Mesodermal cell (in vitro differentiated cells): Measurements from ENCODE around the gene TREX2.
"Not testable (repeated sequence)": the region's sequence is repeated elsewhere in the genome, so short reads cannot be mapped to it uniquely, and the experiment has no call there.

Source experiments
- H3K27ac ChIP-seq: 2 replicates; pipeline ENCODE4 v1.7.0; 2013; ENCODE audit warnings: mild to moderate bottlenecking, low read depth, low read length, moderate library complexity; ENCODE audit not compliant: severe bottlenecking
- H3K36me3 ChIP-seq: 2 replicates; pipeline ENCODE4 v1.7.1; 2013; ENCODE audit warnings: mild to moderate bottlenecking, low read length, moderate library complexity; ENCODE audit not compliant: control insufficient read depth, insufficient read depth
- H3K4me1 ChIP-seq: one replicate; pipeline ENCODE4 v1.7.1; 2013; ENCODE audit warnings: mild to moderate bottlenecking, low read length; ENCODE audit not compliant: insufficient read depth, control insufficient read depth, poor library complexity, severe bottlenecking
- H3K4me3 ChIP-seq: 2 replicates; pipeline ENCODE4 v1.7.0; 2013; ENCODE audit warnings: low read length, control low read depth, mild to moderate bottlenecking; ENCODE audit not compliant: insufficient read depth, poor library complexity, severe bottlenecking; ENCODE audit errors: extremely low read depth
- H3K9me3 ChIP-seq: 2 replicates; pipeline ENCODE4 v1.7.1; 2013; ENCODE audit warnings: mild to moderate bottlenecking, low read length, moderate library complexity; ENCODE audit not compliant: control insufficient read depth
- WGBS, 2 experiments: methylation state at CpG; one replicate each; pipeline ENCODE4 v1.1.5; 2013; ENCODE audit warnings: missing lambda C conversion rate in 2 of 2; ENCODE audit not compliant: insufficient coverage in 2 of 2; 5-methylcytosine and 5-hydroxymethylcytosine counted together

TREX2 gene

GRCh38 chrX:153408221-153408721 lies 37.6 kb downstream of the TREX2 start:
- 81 to 94% methylated on average over 5 to 8 of the region's 10 CpGs for WGBS, 2 experiments
- Histone ChIP-seq H3K4me1 (no peaks in the 10 kb centered on the region), H3K9me3 (no peaks in the 10 kb centered on the region)

GRCh38 chrX:153407736-153408135 lies 38.1 kb downstream of the TREX2 start:
- Histone ChIP-seq H3K36me3 (no peaks in the 10 kb centered on the region), H3K4me1 (no peaks in the 10 kb centered on the region), H3K9me3 (no peaks in the 10 kb centered on the region), H3K4me3 (no peak overlapping the region), H3K27ac (no peak overlapping the region)
- WGBS, 2 experiments: 86% methylated on average over 1 of the region's 3 CpGs; no CpG with 5 or more reads in 1 of the 2 experiments

More at GRCh38 chrX:153408221-153408721, 37.6 kb downstream of the TREX2 start:
- no peaks in the 10 kb centered on the region for H3K36me3 ChIP-seq
- H3K27ac ChIP-seq: no peak overlapping the region
- no peak overlapping the region for H3K4me3 ChIP-seq

GRCh38 chrX:153406903-153407302 lies 39.0 kb downstream of the TREX2 start:
- Histone ChIP-seq H3K36me3 (no peaks in the 10 kb centered on the region), H3K27ac (no peak overlapping the region), H3K4me1 (no peaks in the 10 kb centered on the region), H3K4me3 (no peak overlapping the region), H3K9me3 (no peaks in the 10 kb centered on the region)
- WGBS, 2 experiments: 87 to 100% methylated on average over 3 to 6 of the region's 7 CpGs

- H3K4me1 ChIP-seq: no peaks in the 10 kb centered on the region
- H3K36me3 ChIP-seq: no peaks in the 10 kb centered on the region
- H3K27ac ChIP-seq: no peak overlapping the region
- no peaks in the 10 kb centered on the region for H3K9me3 ChIP-seq
- WGBS, 2 experiments: 93 to 100% methylated on average over 4 to 6 of the region's 9 CpGs
- no peak overlapping the region for H3K4me3 ChIP-seq
Observed at GRCh38 chrX:153406011-153406410, 39.8 kb downstream of the TREX2 start.

- no peaks in the 10 kb centered on the region for H3K36me3 ChIP-seq
- WGBS, 2 experiments: no CpG with 5 or more reads among the region's 5 CpGs
- no peak overlapping the region for H3K4me3 ChIP-seq
- H3K9me3 ChIP-seq: no peaks in the 10 kb centered on the region
- H3K27ac ChIP-seq: no peak overlapping the region
- no peaks in the 10 kb centered on the region for H3K4me1 ChIP-seq
Observed at GRCh38 chrX:153405426-153405825, 40.4 kb downstream of the TREX2 start.

- H3K36me3 ChIP-seq, H3K9me3 ChIP-seq, H3K4me3 ChIP-seq, H3K4me1 ChIP-seq, H3K27ac ChIP-seq: not testable (repeated sequence)
- 84 to 100% methylated on average over 2 to 3 of the region's 5 CpGs for WGBS, 2 experiments
Observed at GRCh38 chrX:153404333-153404732, 41.5 kb downstream of the TREX2 start.

GRCh38 chrX:153401133-153401764 lies 44.6 kb downstream of the TREX2 start, which contains the start of gene PNMA6E:
Gene PNMA6E, minus strand, starts transcription at chrX:153401350. Its CDS starts 2,501 bp downstream, at chrX:153398849.
- WGBS, 2 experiments: 86 to 92% methylated on average over 20 to 23 of the region's 29 CpGs

GRCh38 chrX:153400146-153401132 lies 45.4 kb downstream of the TREX2 start:
- no peak overlapping the region for H3K4me3 ChIP-seq
- no peaks in the 10 kb centered on the region for H3K9me3 ChIP-seq
- no peaks in the 10 kb centered on the region for H3K4me1 ChIP-seq
- H3K27ac ChIP-seq: no peak overlapping the region
- WGBS, 2 experiments: 7 to 72% methylated on average over 5 to 15 of the region's 60 CpGs
- H3K36me3 ChIP-seq: no peaks in the 10 kb centered on the region

More at GRCh38 chrX:153401133-153401764, 44.6 kb downstream of the TREX2 start, which contains the start of gene PNMA6E:
- Histone ChIP-seq H3K27ac (no peak within 1 kb of the TSS), H3K9me3 (no peaks in the 10 kb centered on the region), H3K4me3 (no peak within 1 kb of the TSS), H3K36me3 (no peaks in the 10 kb centered on the region), H3K4me1 (no peaks in the 10 kb centered on the region)

- H3K27ac ChIP-seq: no peak overlapping the region
- H3K4me1 ChIP-seq: no peaks in the 10 kb centered on the region
- no peak overlapping the region for H3K4me3 ChIP-seq
- 77 to 87% methylated on average over 5 to 6 of the region's 17 CpGs for WGBS, 2 experiments
- H3K36me3 ChIP-seq: no peaks in the 10 kb centered on the region
- no peaks in the 10 kb centered on the region for H3K9me3 ChIP-seq
Observed at GRCh38 chrX:153398275-153398960, 47.4 kb downstream of the TREX2 start.

- Histone ChIP-seq H3K4me1 (no peaks in the 10 kb centered on the region), H3K9me3 (no peaks in the 10 kb centered on the region), H3K36me3 (no peaks in the 10 kb centered on the region), H3K27ac (no peak overlapping the region), H3K4me3 (no peak overlapping the region)
- WGBS, 2 experiments: 89 to 92% methylated on average over 17 to 18 of the region's 27 CpGs
Observed at GRCh38 chrX:153397256-153397960, 48.4 kb downstream of the TREX2 start.
